ENCODE measurements around the gene CDC42BPG.

- TF ChIP-seq EZH2 (IDR thresholded peaks at IDR 0.05; ENCODE audit: insufficient read depth, poor library complexity, severe bottlenecking) (no peak), EZH2phosphoT487 (IDR thresholded peaks at IDR 0.05; ENCODE audit: insufficient read depth, low read depth) (no peak)
These were observed 2.1 kb downstream of the CDC42BPG start for GRCh38 chr11:64842366-64842759.

Data from GM23248 (cell line).